HG03159 (cell line): ENCODE results near the gene SEC23A.
"Not testable (repeated sequence)": the region's sequence is repeated elsewhere in the genome, so short reads cannot be mapped to it uniquely, and the experiment has no call there.

Experiments
- ATAC-seq: cut with Tn5 transposase; IDR thresholded peaks from one replicate; pipeline ENCODE4 v1.9.1; 2021; ENCODE audit warnings: mild to moderate bottlenecking, moderate library complexity; ENCODE audit not compliant: unreplicated experiment

SEC23A gene

DNA sequence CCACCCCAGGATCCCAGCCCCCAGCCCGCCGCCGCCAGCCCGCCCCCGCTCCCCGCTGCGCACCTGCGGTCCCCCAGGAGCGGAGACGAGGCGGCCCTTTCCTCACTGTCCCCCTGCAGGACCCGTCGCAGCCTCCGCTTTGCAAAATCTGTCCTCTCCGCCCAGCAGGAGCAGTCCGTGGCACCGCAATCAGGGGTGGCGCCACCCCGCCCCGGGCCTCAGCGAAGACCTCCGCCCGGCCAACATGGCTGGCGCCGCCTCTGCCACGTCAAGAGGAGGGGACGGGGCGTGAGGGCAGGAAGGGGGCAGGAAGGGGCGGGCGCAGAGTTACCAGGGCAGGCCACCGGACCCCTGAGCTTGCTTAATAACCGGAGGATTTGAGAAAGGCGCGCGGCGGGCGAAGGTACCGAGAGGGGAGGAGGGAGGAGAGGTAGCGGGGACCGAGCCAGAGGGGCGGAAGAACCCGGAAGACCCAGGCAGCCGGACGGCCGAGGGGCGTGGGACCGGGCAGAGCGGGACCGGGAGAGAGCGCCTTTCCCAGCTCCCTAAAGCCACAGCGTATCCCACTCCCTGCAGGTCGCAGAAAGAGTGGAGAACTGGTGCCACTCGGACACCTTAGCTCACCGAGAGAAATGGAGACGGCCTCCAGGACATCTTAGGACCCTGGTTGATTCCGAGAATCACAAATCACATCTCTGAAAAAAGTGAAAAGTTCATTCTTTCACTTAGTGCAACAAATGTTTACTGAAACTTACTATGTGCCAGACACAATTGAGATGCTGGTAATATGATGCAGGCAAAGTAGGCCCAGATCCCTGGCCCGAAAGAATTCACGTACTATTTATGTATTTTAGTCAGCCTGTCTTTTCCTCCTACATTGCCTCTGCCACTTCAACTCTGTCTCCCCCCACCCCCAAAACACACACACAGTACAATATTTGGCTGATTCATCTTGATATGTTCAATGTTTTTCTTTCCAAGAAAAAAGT, at the start of gene SEC23A:
SEC23A (minus strand) TSS at position 267 of the 989 bp plus-strand sequence. CDS start 7,117 bp downstream, outside the sequence.
- ATAC-seq: peak; percentile 88

DNA sequence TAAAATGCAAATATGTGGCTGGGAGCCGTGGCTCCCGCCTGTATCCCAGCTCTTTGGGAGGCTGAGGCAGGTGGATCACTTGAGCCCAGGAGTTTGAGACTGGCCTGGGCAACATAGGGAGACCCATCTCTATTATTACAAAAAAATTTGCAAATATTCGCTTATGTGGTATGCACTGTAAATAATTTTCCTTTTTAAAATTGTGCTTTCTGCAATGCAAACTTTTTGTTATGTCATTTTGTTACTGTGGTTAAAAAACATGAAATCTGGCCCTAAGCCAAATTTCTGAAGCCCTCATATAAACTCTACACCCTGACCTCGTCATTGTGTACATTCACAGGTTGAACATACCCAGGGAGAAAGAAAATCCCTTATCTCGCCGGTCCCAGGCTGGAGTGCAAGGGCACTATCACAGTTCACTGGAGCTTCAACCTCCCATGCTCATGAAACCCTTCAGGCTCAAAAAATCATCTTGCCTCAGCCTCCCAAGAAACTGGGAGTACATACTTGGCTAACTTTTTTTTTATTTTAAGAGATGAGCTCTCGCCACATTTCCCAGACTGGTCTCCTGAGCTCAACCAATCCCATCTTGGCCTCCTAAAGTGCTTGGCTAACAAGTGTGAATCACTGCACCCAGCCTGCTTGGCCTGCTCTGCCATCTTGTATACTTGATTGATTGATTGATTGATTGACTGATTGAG, 42.4 kb upstream of the SEC23A start:
- no peak for ATAC-seq

DNA sequence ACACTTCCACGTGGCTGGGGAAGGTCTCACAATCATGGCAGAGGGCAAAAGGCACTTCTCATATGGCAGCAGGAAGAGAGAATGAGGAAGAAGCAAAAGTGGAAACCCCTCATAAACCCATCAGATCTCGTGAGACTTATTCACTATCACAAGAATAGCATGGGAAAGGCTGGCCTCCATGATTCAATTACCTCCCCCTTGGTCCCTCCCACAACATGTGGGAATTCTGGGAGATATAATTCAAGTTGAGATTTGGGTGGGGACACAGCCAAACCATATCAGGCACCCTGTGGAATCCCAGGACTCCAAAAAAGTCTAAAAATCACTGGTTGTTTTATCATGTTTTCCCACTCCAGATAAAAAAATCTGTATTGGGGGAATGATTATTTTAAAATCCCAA, 40.2 kb upstream of the SEC23A start:
- ATAC-seq: not testable (repeated sequence)

GRCh38 chr14:39141623-39142022, 38.6 kb upstream of the SEC23A start:
- ATAC-seq: not testable (repeated sequence)

GRCh38 chr14:39140170-39140569, 37.1 kb upstream of the SEC23A start:
- no peak for ATAC-seq

GRCh38 chr14:39138440-39138839, 35.4 kb upstream of the SEC23A start:
- no peak for ATAC-seq

DNA sequence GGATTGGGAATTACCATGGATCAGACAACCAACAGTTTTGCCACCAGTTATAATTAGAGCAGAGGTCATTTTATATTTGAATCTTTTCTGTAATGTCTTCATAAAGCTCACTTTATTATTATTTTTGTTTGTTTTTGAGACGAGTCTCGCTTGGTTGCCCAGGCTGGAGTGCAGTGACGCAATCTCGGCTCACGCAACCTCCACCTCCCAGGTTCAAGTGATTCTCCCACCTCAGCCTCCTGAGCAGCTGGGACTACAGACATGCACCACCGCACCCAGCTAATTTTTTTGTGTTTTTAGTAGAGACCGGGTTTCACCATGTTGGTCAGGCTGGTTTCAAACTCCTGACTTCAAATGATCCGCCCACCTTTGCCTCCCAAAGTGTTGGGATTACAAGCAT, 34.8 kb upstream of the SEC23A start:
- not testable (repeated sequence) for ATAC-seq

- ATAC-seq: no peak
Observed at GRCh38 chr14:39122330-39123138, 19.5 kb upstream of the SEC23A start.

GRCh38 chr14:39114073-39114838, 11.2 kb upstream of the SEC23A start, which contains the start of gene GEMIN2:
Gene GEMIN2 (plus strand): TSS chr14:39114323. CDS start chr14:39114339, 16 bp downstream.
- ATAC-seq: peak; percentile 91

- no peak for ATAC-seq
Observed at GRCh38 chr14:39113685-39114072, 10.6 kb upstream of the SEC23A start.

DNA sequence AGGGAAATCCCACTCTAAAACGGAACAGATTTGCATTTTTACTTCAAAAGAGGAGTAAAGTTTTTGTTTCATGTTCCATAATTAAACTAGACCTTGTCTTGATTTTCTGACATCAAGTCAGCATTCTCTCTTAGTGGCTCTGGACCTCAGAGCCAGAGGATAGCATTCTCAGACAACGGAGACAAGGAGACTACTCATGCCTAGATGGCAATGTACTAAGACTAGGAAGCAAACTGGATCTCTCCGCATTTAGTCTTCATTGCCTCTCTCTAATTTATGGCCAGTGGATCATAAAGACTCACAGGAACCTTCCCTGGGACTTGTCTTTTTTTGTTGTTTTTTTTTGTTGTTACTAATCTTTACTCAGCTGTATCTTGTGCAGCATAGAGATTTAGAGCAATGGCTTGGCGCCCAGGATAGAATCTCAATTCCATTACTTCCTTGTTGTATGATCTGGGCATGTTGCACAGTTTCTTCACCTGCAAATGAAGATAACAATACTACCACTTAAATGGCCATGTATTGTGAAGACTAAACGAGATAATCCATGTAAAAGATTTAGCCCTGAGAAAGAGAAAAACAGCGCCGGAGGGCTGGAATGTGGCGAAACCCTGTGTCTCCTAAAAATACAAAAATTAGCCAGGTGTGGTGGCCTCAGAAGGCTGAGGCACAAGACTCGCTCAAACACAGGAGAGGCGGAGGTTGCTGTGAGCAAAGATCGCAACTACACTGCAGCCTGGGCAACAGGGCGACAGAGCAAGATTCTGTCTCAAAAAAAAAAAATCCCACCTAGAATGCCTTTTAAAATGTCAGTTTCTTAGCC, 7.1 kb upstream of the SEC23A start:
- no peak for ATAC-seq

DNA sequence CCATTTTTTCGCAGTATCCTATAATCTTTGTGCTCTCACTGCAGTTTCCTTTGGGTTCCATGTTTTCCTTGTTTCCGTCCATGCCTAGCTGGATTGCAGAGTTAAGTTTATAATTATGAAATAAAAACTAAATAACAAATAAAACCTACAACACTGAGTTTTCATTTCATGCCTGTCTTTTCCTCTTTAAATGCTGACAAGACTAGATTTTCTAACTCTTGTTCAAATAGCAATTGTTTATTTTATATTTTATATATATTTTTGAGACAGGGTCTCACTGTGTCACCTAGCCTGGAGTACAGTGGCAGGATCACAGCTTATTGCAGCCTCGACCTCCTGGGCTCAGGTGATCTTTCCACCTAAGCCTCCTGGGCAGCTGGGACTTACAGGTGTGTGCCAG, 5.8 kb upstream of the SEC23A start:
- no peak for ATAC-seq

DNA sequence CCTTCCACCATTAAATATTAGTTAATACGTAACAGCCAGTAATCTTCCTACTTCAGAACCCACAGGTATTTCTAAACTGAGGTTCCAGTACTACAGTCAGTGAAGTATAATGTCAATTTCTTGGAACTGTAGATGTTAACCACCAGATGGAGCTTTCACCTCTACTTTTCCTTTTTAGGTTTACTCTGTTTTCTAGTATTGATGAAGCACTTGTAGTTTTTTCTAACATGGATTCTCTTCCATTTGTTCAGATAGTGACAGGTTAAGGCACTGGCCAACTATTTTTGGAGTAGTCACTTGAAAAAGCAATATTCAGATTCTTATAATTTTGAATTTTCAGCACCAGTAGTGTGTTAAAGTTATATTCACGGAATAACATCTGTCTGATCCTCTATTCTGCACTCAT, 4.6 kb upstream of the SEC23A start:
- peak; percentile 35 for ATAC-seq

GRCh38 chr14:39104078-39104801, 1.2 kb upstream of the SEC23A start:
- ATAC-seq: not testable (repeated sequence)

DNA sequence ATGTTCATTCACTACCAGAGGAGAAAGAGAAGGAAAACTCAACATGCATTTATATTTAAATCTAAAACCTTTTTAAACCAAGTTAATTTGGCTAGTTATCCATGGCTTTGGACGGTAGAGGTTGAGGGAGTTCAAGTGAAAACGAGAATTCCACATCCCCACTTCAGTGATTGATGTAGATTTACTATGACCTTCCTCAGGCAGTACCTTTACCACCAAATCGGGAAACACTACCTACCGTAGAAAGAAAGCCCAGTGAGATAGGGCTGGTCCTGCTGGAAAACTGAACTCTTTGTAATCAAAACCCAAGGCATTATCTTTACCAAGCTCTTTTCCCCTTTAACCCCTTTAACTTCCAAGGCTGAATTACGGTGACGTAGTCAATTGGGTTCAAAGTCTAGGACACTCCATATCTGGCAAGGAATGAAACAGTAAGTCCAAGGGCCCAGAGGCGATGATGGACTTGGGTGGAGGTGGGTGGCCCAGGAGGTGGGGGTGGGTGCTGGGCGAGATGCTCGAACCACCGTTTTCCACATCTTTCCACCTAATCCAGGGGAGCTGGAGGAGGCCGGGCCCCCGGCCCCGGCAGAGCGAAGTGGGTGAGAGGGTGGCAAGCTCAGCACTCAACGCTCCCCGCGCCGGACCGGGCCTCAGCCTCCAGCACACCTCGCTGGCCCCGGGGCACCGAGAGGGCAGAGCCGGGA, 618 bp downstream of the SEC23A start:
- ATAC-seq: peak; percentile 25

DNA sequence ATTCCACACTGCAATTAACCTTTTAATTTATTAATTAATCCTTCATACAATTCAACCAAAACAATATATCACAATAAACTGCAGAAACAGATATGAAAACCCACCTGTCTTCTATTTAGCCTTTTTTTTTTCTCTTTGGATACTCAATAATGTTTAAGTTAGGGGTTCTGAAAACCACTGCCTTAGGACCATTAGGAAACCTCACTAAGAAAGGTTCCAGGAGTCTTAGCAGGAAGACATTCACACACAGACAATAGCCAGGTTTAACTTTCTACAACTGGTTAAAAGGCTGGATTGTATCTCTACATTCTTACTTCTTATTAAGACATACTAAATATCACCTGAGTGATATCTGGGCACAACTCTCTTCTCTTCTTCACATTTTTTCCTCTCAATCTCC, 3.3 kb downstream of the SEC23A start:
- ATAC-seq: no peak

DNA sequence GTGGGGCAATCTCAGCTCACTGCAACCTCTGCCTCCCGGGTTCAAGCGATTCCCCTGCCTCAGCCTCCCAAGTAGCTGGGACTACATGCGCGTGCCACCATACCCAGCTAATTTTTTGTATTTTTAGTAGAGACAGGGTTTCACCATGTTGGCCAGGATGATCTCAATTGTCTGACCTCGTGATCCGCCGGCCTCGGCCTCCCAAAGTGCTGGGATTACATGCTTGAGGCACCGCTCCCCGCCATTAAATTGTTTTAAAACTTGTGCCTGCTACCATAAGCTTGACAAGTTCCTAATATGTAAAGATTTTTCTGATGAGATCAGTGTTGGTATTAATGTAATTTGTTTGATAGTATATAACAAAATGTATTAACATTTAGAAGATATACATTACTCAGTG, 3.8 kb downstream of the SEC23A start:
- not testable (repeated sequence) for ATAC-seq

- ATAC-seq: no peak
Observed at GRCh38 chr14:39097159-39097558, 5.9 kb downstream of the SEC23A start.
